Measurements from ENCODE around the gene SSB.

- TF ChIP-seq CTCF (IDR thresholded peaks at IDR 0.05; ENCODE audit: borderline replicate concordance, extremely low read depth, low read length, poor library complexity, severe bottlenecking), result no peak
- no peak for TF ChIP-seq EZH2 (IDR thresholded peaks at IDR 0.05; ENCODE audit: borderline replicate concordance, low read depth, low read length, severe bottlenecking)
Measured at GRCh38 chr2:169771021-169771420, 27.6 kb upstream of the SSB start.
